Loucy (cell line): Measurements from ENCODE around the gene FRS2.

Source experiments
- CTCF ChIP-seq: fragments of 200-600 bp; sonication (generic); conservative IDR thresholded peaks from 2 replicates; pipeline ENCODE4 v1.5.1; 2014; ENCODE audit warnings: mild to moderate bottlenecking, antibody characterized with exemption, low read length
- EZH2phosphoT487 ChIP-seq: fragments of 200-600 bp; IDR thresholded peaks from 2 replicates; pipeline ENCODE4 v1.6.1; 2018; ENCODE audit warnings: antibody characterized with exemption, mild to moderate bottlenecking, moderate library complexity, borderline replicate concordance

DNA sequence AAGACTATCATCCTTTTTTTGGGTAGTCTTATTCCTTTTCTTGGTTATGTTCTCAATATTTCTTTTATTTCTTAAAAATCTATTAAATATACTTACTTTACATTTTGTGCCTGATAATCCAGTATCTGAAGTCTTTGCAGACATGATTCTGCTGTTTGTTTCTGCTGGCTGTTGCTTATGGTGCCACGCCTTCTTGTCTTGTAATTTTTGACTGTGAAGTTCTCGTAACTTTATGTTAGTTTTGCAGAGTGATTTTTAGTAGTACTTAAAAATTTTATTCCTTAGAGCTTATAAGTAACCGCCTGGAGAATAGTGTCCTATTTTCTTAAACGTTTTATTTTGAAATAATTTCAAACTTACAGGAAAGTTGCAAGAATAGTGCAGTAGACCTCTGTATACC is 10.5 kb downstream of the FRS2 start:
- TF ChIP-seq CTCF (no peak), EZH2phosphoT487 (no peak)
